WI38 (cell line): Measurements from ENCODE around the gene TGFB1.

Experiments used
- H3K4me3 ChIP-seq: 2 replicates; pipeline ENCODE4 v1.5.1; 2011; ENCODE audit warnings: low read depth, mild to moderate bottlenecking, control low read depth, low read length
- CTCF ChIP-seq: IDR thresholded peaks from 2 replicates; pipeline ENCODE4 v1.5.1; 2012; ENCODE audit warnings: low read depth, mild to moderate bottlenecking, control low read depth, low read length

Gene TGFB1

DNA sequence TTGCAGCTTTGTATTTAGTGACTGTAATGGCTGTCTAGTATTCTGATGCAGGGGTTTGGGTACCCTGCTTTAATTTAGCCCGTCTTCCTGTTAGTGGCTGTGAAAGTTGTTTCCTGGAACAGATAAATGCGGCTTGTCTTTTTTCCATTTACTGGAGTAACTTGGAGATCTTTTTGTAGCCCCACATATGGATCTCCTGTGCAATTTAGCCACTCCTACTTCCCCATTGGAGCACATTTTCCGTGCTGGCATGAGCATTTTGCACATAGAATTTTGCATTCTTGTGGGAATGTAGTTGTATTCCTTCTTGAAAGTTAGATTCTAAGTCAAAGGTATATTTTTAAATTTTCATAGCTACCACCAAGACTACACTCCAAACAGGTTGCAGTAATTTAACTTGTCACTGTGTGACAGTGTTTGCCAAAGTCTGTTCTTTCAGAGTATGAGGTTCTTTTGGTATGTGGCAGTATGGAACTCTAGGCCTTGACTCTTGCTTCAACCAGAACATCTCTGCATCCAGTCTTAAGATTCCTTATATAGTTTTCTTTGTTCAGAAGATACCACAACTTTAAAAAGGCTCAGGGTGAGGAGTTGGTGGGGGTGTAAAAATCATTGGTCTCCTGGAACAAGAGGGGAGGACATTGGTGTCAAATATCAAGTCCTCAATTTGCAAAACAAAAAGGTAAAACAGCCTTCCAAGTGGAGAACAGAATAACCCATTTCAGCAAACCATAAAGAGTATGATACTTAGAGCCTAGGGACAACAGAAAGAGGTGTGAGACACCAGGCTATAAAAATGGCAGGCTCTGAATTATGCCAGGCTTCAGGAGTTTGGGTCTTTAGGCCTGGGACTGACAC, 64.8 kb downstream of the TGFB1 start:
- H3K4me3 ChIP-seq: no peak overlapping the region
- TF ChIP-seq CTCF: no peak
